Lower lobe of right lung (tissue), 2 donors: ENCODE measurements around the gene MTHFD1L. TPM values are rescaled to one million over a fixed set of nuclear protein-coding genes. Genes with fewer than 3 reads are reported as not detected.

Source experiments
- ATAC-seq, 2 donors: fragments of 200-7000 bp; cut with Tn5 transposase; one replicate each; pipeline ENCODE4 v1.9.1; 2020 to 2022; ENCODE audit warnings: mild to moderate bottlenecking in 2 of 2, moderate library complexity in 2 of 2
- DNase-seq: peaks from one replicate; pipeline ENCODE4 v3.0.0-alpha.2; 2020
- H3K27ac ChIP-seq: fragments of 200-600 bp; one replicate; pipeline ENCODE4 v1.8.0; 2022
- H3K27me3 ChIP-seq: fragments of 200-600 bp; one replicate; pipeline ENCODE4 v1.8.0; 2022; ENCODE audit warnings: low read depth
- H3K36me3 ChIP-seq: fragments of 200-600 bp; one replicate; pipeline ENCODE4 v1.8.0; 2022; ENCODE audit warnings: mild to moderate bottlenecking
- H3K4me1 ChIP-seq: fragments of 200-600 bp; one replicate; pipeline ENCODE4 v1.8.0; 2022
- H3K4me3 ChIP-seq: fragments of 200-600 bp; one replicate; pipeline ENCODE4 v1.8.0; 2022; ENCODE audit warnings: mild to moderate bottlenecking
- H3K9me3 ChIP-seq: fragments of 200-600 bp; one replicate; pipeline ENCODE4 v1.8.0; 2022
- intact Hi-C: fragments of 100-400 bp; cut with DNase I; formaldehyde crosslinking; loops from one replicate; pipeline ENCODE4 v1.11.0; 2022
- total RNA-seq: library from RNA; stranded (reverse); fragmentation: NEBNext Ultra II Directional; extraction: Animal tissue kit (Norgen Biotek cat#: 25700); gene quantifications from one replicate; pipeline ENCODE4 v1.2.1, GENCODE V29; 2021
- TF ChIP-seq, protein P1 (sequence below): fragments of 200-600 bp; IDR thresholded peaks from one replicate; pipeline ENCODE4 v1.8.0; 2022; ENCODE audit warnings: antibody characterized with exemption, mild to moderate bottlenecking
- donor health status: DM: no; HTN: yes; CAD: no; lungs with severe emphysema.

Gene MTHFD1L
- total RNA-seq, 1 donor from 2014 or later, result 22.1 TPM

DNA sequence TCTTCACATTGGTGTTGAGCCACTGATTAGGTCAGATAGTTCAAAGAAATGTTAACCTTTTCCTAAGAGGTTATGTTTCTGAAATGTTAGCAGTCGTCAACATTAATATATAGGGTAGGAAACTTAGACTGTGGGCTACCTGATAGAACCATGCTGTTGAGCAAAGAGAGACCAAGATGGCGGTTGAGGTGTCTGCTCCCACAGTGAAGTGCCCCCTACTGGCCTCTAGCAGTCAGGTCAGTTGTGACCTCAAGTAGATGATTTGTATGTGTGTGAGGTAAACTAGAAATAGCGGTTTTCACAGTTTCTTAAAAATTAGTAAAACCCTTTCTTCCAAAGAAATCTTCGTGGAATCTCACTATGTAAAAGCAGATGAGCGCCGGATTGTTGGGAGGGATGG is 40.3 kb downstream of the MTHFD1L start:
- H3K27ac ChIP-seq, result no peak overlapping the region

DNA sequence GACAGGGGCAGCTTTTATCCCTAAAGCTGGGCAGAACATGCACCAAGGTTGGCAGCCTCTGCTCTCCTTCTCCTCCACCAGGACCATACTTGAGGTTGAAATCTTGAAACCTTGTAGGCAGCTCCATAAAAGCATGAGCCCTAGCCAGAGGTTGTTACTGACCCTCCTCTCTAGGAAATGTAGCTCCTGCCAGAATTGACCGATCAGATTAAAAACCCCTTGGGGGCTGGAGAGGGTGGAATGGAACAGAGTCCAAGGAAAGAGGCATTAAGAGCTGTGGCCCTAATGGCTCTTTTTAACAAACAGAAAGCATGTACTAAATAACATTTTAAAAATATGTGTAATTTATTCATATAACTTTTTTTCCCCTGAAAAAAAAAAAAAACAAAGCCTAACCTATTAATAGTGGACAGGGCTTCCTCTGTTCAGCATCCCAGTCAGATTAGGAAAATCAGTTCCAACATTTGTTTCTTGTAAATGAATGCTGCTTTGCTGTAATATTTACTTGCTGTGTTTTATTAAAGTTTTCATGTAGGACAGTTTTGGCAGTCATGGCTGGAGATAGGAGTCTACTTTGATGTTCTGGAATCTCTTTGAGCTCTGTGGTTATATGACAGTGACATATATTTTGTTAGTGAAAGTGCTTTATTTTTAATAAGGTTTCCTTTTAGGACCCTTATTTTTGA is 41.3 kb downstream of the MTHFD1L start:
- Histone ChIP-seq H3K4me3 (no peak overlapping the region), H3K4me1 (no peaks in the 10 kb centered on the region), H3K36me3 (no peaks in the 10 kb centered on the region), H3K27ac (no peak overlapping the region), H3K27me3 (no peaks in the 10 kb centered on the region), H3K9me3 (no peaks in the 10 kb centered on the region)
- intact Hi-C loops, result no loop called here
- TF ChIP-seq, protein P1, sequence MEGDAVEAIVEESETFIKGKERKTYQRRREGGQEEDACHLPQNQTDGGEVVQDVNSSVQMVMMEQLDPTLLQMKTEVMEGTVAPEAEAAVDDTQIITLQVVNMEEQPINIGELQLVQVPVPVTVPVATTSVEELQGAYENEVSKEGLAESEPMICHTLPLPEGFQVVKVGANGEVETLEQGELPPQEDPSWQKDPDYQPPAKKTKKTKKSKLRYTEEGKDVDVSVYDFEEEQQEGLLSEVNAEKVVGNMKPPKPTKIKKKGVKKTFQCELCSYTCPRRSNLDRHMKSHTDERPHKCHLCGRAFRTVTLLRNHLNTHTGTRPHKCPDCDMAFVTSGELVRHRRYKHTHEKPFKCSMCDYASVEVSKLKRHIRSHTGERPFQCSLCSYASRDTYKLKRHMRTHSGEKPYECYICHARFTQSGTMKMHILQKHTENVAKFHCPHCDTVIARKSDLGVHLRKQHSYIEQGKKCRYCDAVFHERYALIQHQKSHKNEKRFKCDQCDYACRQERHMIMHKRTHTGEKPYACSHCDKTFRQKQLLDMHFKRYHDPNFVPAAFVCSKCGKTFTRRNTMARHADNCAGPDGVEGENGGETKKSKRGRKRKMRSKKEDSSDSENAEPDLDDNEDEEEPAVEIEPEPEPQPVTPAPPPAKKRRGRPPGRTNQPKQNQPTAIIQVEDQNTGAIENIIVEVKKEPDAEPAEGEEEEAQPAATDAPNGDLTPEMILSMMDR, result no peak
- no peak for ATAC-seq
- no peak for DNase-seq

More for the DNA sequence above, 40.3 kb downstream of the MTHFD1L start:
- DNase-seq, result no peak
- no peaks in the 10 kb centered on the region for H3K27me3 ChIP-seq
- H3K4me3 ChIP-seq, result no peak overlapping the region
- H3K4me1 ChIP-seq, result no peaks in the 10 kb centered on the region
- no peaks in the 10 kb centered on the region for H3K9me3 ChIP-seq
- no peak for ATAC-seq
- no peaks in the 10 kb centered on the region for H3K36me3 ChIP-seq
- TF ChIP-seq, protein P1, result no peak
- intact Hi-C loops, result no loop called here

DNA sequence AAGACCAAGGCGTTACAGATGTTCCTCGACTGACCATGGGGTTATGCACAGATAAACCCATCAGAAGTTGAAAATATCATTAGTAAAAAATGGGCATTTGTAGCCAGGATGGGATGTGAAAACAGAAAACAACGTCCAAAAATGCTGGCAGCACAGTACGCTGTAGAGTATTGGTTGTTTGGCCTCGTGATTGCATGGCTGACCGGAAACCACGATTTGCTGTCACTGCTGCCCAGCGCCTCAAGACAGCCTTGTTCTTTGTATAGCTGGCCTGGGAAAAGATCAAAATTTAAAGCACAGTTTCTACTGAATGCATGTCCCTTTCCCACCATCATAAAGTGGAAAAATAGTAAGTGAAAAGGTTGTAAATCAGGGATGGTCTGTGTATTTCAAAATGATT is 41.9 kb downstream of the MTHFD1L start:
- H3K4me1 ChIP-seq, result no peaks in the 10 kb centered on the region
- TF ChIP-seq, protein P1, result no peak
- no peaks in the 10 kb centered on the region for H3K27me3 ChIP-seq
- ATAC-seq, result no peak
- no peak overlapping the region for H3K4me3 ChIP-seq
- no peaks in the 10 kb centered on the region for H3K36me3 ChIP-seq
- DNase-seq, result no peak
- H3K9me3 ChIP-seq, result no peaks in the 10 kb centered on the region
- H3K27ac ChIP-seq, result no peak overlapping the region
- intact Hi-C loops, result no loop called here

DNA sequence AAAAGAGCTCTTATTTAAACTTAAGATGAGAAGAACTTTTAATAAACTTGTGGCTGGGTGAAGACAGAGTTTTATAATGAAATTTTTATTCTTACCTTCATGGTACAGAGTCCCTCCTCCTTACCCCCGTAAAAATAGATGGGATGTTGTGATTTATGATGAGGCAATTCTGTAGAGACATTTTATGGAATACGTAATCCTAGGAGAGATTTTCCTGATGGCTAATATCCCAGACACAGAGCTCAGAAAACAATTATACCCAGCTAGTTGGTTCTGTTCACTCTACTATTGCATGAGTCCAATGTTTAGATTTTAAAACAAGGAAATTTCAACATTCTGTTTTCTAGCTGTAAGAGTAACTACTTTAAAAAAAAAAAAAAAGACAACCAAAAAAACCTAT is 43.4 kb downstream of the MTHFD1L start:
- no peaks in the 10 kb centered on the region for H3K4me1 ChIP-seq
- H3K36me3 ChIP-seq, result no peaks in the 10 kb centered on the region
- DNase-seq, result no peak
- intact Hi-C loops, result no loop called here
- H3K27me3 ChIP-seq, result no peaks in the 10 kb centered on the region
- no peaks in the 10 kb centered on the region for H3K9me3 ChIP-seq
- TF ChIP-seq, protein P1, result no peak
- ATAC-seq, result no peak
- H3K27ac ChIP-seq, result no peak overlapping the region
- H3K4me3 ChIP-seq, result no peak overlapping the region

DNA sequence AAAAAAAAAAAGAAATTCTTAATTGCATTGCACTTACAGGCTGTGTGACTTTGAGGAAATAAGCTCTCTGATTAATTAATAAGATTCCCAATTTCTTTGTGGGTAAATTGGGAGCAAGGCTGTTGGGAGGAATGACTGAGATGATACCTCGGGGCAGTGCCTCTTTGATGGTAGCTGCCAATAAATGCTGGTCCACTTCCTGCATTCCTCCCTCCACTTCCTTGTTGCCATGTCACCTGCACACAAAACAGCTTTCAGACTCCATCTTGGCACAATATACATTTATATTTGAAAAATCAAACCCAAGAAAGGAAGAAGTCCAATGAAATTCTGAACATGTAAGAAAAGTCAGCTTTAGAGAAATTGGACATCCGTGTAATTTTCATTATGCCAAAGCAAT is 45.1 kb downstream of the MTHFD1L start:
- DNase-seq (no peak), ATAC-seq (no peak)
- Histone ChIP-seq H3K4me3 (no peak overlapping the region), H3K27ac (no peak overlapping the region), H3K27me3 (no peaks in the 10 kb centered on the region), H3K4me1 (no peaks in the 10 kb centered on the region), H3K36me3 (no peaks in the 10 kb centered on the region), H3K9me3 (no peaks in the 10 kb centered on the region)
- TF ChIP-seq, protein P1, result no peak
- intact Hi-C loops, result no loop called here
